HG03097 (cell line): ENCODE data around the gene INTS3.
"Not testable (repeated sequence)": the region's sequence is repeated elsewhere in the genome, so short reads cannot be mapped to it uniquely, and the experiment has no call there.

Experiments used
- ATAC-seq: cut with Tn5 transposase; IDR thresholded peaks from one replicate; pipeline ENCODE4 v1.9.1; 2021; ENCODE audit not compliant: unreplicated experiment, low FRiP score

The INTS3 gene

GRCh38 chr1:153698923-153699714 lies 28.7 kb upstream of the INTS3 start:
- ATAC-seq: no peak

DNA sequence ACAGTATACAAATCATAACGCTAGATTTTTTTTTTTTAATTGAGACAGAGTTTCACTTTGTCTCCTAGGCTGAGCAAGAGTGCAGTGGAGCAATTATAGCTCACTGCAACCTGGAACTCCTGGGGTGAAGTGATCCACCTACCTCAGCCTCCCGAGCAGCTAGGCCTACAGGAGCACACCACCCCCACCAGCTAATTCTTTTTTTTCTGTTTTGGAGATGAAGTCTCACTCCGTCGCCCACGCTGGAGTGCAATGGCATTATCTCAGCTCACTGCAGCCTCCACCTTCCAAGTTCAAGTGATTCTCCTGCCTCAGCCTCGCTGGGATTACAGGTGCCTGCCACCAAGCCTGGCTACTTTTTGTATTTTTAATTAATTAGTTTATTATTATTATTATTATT lies 28.1 kb upstream of the INTS3 start:
- no peak for ATAC-seq

DNA sequence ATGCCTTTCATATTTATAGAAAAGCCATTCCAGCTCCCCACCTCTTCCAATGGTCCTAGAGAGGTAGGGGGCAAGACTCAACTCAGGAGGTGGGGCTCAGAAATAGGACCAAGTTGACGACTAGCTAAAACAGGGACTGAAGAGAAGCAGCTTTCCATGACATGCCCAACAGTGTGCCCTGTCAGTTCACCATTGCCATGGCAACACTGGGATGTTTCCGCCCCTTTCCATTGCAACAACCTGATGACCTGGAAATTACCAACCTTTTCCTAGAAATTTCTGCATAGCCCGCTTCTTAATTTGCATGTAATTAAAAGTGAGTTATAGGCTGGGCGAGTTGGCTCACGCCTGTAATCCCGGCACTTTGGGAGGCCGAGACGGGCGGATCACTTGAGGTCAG lies 22.4 kb upstream of the INTS3 start:
- ATAC-seq: no peak

- ATAC-seq: no peak
These were observed 16.8 kb upstream of the INTS3 start for GRCh38 chr1:153711026-153711425.

- not testable (repeated sequence) for ATAC-seq
These were observed 11.6 kb upstream of the INTS3 start for GRCh38 chr1:153716211-153716610.

GRCh38 chr1:153717330-153717729 lies 10.5 kb upstream of the INTS3 start:
- no peak for ATAC-seq

DNA sequence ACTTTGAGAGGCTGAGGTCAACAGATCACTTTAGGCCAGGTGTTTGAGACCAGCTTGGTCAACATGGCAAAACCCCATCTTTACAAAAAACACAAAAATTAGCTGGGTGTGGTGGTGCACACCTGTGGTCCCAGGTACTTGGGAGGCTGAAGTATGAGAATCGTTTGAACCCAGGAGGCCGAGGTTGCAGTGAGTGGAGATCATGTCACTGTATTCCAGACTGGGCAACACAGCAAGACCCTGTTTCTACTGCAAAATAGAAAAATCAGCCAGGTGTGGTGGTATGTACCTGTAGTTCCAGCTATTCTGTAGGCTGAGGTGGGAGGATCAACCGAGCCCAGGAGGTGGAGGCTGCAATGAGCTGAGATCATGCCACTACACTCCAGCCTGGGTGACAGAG lies 4.2 kb upstream of the INTS3 start:
- ATAC-seq: no peak

GRCh38 chr1:153724634-153725033 lies 3.2 kb upstream of the INTS3 start:
- ATAC-seq: not testable (repeated sequence)

DNA sequence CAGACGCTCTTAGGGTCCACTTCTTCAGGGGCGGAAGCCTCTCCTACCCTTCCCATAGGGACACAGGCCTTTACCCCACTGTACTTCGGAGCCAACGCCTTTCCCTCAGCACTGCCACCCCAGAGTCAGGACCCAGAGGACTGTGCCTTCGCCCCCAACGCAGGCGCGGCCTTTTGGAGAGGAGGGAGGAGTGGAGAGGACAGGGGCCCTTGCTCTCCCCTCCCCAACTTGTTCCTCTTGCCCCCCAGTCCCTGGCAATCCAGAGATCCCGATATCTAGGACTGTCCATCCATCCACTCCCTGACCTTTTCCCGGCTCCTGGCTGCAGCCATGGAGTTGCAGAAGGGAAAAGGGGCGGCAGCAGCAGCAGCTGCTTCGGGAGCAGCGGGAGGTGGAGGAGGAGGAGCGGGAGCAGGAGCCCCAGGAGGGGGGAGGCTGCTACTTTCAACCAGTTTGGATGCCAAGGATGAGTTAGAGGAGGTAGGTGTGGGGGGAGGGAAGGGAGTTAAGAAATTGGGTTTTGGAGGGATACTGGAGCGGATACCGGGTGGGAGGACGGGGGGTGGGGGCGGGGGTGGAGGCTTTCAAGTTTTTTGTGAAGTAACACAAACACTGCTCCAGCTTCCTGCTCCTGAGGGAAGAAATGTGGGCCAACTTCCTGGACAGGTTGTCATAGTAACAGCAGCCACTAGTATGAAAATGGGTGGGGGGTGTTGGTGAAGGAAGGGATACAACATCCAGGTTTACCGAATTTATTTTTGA lies 636 bp downstream of the INTS3 start:
- ATAC-seq: no peak

DNA sequence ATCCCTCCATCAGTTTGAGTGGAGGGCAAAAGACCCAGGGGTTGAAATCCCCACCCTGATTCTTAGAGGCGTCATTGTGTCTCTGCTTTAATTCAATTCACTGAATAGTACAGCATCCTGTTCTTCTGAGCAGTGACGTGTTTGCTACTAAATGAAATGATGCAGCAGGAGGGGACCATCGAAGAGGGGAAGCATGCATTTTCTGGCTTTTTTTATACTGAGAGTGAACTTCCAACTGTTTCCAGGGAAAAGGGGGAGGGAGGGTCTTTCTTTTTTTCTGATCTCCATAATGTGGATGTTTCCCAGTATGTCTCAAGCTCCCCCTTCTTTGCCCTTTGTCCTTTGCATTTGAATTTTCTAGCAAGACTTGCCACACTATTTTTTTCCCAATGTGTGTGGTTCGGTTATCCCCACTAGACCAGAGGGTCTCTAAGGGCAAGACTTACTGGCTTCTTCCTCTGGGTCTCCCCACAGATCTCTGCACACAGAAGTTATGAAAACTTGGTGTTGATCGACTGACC lies 2.7 kb downstream of the INTS3 start:
- ATAC-seq: no peak

GRCh38 chr1:153733970-153734369 lies 6.1 kb downstream of the INTS3 start:
- ATAC-seq: no peak

DNA sequence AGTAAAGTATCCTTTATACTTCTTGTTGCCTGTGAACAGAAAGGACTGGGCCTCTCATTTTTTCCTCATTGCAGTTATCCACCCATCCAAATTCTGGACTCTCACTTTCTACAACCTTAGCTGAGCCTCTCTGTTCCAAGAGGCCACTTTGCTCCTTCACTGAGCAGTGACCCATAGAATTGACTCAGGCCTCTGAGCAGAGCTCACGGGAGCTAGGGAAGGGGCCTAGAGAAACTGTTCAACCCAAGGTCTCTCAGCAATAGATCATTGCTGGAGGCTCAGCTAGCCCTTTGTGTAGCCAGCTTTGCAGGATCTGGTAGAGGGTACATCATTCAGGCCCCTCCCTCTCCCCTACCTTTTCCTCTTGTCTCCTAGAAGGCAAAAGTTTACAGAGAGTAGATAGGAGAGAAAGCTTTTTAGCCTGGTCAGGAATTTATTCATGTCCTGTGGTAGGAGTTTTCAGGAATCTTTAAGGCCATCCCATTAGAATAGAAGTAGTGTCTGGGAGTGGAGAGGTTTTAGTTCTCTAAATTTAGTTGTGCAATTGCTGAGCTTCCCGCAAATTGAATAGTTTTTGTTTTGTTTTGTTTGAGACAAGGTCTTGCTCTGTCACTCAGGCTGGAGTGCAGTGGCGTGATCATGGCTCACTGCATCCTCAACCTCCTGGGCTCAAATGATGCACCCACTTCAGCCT lies 6.7 kb downstream of the INTS3 start:
- no peak for ATAC-seq

- ATAC-seq: no peak
These were observed 7.2 kb downstream of the INTS3 start for GRCh38 chr1:153735090-153735420.

GRCh38 chr1:153741986-153742385 lies 14.1 kb downstream of the INTS3 start:
- ATAC-seq: no peak

DNA sequence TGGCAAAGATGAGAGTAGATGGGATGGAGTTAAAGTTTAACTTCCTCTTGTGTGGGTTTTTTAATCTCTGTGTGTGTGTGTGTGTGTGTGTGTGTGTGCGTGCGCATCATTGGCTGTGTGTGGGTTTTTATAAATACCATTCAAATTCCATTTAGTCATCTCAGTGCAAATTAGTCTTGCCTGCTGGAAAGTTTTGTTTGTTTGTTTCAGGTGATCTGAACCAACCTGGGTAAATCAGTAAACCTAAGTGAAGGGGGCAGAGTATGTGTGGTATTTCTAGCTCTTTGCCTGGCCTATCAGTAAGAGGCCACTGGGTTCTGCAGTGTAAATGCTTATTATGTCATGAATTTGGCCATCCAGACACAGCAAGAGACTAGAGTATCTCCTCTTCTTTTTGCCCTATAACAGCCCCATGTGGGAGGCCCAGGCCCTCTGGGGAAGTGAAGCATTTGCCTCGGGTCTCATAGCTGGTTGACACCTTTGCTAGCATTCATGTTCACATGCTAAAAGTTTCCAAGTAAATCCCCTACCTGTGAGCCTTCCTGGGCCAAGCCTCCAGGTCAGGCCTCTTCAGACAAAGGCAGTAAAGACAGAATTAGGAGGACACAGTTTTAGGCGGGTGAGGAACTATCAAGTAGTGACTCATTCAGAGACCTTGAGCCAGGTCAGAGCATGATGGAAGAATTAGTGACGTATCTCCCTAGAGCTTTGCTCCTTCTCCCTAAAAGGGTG lies 14.7 kb downstream of the INTS3 start:
- peak; percentile 54 for ATAC-seq

DNA sequence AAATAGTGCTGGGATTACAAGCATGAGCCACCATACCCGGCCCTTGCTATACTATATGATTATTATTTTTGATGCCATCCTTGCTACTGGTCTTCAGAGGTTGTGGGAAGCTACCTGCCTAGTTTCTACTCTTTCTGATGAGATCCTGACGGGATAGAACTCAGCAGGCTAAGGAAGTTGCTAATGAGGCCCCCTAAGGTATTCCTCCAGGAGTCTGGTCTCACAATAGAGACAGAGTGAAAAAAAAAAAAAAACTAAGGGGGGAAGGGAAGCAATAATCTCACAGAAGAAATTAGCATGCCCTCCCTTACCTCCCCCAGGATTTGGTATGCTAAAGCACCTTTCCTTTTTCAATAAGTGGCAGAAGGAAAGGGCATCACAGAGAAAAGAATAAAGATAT lies 17.6 kb downstream of the INTS3 start:
- ATAC-seq: no peak

GRCh38 chr1:153746174-153746573 lies 18.3 kb downstream of the INTS3 start:
- ATAC-seq: no peak

- no peak for ATAC-seq
These were observed 21.1 kb downstream of the INTS3 start for GRCh38 chr1:153748903-153749302.

DNA sequence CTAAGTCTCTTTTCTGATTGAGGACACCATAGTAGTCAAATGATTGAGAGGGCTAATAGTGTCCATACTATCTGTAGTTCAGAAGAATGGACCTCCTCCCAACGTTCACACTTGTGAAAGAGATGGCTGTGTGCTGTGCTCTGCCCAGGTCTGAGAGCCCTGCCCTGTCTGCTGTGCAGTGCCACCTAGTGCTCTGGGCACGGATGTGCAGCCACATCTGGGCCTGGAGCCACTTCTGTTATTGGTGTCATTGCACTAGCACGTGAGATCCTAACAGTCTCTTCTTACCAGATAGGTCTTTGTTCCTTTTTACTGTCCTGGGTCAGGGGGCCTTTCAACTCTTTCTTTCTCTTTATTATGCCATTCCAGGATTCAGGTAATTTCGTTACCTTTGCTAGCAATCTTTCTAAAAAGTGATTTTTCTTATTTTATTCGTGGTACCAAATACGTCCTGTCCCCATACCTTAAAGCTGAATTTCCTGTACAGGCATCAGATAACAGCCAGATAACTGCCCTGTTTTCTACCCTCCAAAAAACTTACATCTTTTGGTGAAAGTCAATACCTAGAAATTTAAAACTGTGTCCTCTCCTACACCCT lies 21.7 kb downstream of the INTS3 start:
- peak; percentile 63 for ATAC-seq
